ENCODE measurements around the gene APOBEC2. TPM values are rescaled to one million over a fixed set of nuclear protein-coding genes. Genes with fewer than 3 reads are reported as not detected.
A peak's percentile ranks its signal among the peaks of the same experiment; 100 is the strongest.

The APOBEC2 gene
- total RNA-seq, 1 donor from 2014 or later = not detected

DNA sequence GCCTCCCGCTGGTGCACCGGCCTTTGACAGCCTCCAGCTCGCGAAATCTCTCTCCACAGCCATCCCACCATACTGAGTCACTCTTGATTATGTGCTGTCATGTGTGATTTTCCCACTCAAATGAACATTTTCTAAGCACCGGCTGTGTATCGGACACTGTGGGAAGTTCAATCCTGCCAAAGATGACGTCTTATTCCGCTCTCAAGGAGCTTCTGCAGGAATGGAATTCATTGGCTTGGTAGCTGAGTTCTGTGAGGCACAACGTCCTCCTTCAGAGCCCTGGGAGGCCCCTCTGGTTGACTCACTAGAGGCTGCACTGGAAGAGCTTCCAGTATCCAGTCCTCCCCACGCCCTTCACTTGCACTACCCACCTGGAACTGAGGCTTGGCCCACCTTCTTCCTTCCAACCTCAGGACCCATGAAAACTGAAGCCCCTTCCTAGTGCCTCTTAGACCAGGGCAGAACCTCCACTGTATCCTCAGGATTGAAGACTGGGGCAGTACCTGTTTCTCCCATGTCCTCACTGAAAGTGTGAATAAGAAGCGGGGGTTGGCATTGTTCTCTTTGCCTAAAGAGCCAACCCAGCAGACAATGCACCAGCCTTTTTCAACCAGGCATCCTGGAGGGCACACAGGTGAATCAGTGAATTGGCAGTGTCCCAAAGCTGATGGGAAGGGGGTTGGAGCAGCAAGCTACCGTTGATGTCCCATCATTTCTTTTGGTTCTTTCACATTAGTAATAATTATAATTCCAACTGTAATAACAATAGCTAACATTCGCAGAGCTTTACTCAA, 15.7 kb upstream of the APOBEC2 start:
- DNase-seq (ENCODE audit: low spot score) = no peak

DNA sequence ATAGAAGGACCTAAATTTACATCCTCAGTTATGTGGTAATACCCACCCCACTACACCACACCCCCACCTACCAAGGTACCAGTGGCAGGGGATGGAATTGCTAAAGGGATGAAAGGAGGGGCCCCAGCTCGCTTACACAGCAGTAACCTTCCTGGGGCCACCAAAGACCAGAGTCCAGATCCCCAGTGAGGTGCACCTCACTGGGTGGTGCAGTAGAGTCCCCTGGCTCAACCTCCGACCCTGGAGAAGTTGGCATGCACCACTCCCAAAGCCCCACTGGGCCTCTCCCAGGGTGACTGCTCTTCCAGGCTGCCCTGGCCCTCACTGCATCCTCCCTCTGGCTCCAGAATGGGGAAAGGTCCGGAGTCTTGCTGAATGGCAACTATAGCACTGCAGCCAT, 14.8 kb upstream of the APOBEC2 start:
- DNase-seq (ENCODE audit: low spot score) = no peak

GRCh38 chr6:41039060-41039998, 13.7 kb upstream of the APOBEC2 start, which contains the start of gene UNC5CL:
Gene UNC5CL, minus strand, starts transcription at chr6:41039221. Its CDS starts 4,147 bp downstream, at chr6:41035074.
- DNase-seq (ENCODE audit: low spot score) = peak; percentile 80

- DNase-seq (ENCODE audit: low spot score) = peak; percentile 78
Observed at GRCh38 chr6:41040101-41040939, 12.7 kb upstream of the APOBEC2 start.

GRCh38 chr6:41040940-41041536, 12.0 kb upstream of the APOBEC2 start:
- no peak for DNase-seq (ENCODE audit: low spot score)

GRCh38 chr6:41042226-41043055, 10.6 kb upstream of the APOBEC2 start, which contains the start of gene TSPO2:
Gene TSPO2, plus strand, starts transcription at chr6:41042467. Its CDS starts 519 bp downstream, at chr6:41042986.
- no peak for DNase-seq (ENCODE audit: low spot score)

- no peak for DNase-seq (ENCODE audit: low spot score)
Observed at GRCh38 chr6:41043151-41043550, 9.9 kb upstream of the APOBEC2 start.

DNA sequence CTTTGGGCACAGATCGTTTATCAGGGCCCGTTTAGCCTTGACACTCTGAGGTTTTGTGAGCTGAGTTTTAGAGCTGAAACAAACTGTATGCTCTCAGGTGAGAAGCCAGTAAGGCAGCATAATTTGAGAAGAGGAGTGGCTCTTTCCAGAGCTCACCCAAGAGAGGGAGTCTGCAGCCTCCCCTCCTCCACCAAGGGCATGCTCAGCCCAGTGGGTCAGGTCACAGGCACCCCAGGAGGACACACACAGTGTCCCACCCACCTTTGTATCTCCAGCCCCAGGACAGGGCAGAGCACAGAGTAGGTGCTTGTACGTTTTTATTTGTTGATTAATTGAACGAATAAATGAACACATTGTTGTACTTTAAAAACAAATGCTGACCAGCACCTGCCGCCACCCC, 7.3 kb upstream of the APOBEC2 start:
- no peak for DNase-seq (ENCODE audit: low spot score)

- no peak for DNase-seq (ENCODE audit: low spot score)
Observed at GRCh38 chr6:41046084-41046483, 6.9 kb upstream of the APOBEC2 start.

- DNase-seq (ENCODE audit: low spot score) = no peak
Observed at GRCh38 chr6:41047306-41047705, 5.7 kb upstream of the APOBEC2 start.

DNA sequence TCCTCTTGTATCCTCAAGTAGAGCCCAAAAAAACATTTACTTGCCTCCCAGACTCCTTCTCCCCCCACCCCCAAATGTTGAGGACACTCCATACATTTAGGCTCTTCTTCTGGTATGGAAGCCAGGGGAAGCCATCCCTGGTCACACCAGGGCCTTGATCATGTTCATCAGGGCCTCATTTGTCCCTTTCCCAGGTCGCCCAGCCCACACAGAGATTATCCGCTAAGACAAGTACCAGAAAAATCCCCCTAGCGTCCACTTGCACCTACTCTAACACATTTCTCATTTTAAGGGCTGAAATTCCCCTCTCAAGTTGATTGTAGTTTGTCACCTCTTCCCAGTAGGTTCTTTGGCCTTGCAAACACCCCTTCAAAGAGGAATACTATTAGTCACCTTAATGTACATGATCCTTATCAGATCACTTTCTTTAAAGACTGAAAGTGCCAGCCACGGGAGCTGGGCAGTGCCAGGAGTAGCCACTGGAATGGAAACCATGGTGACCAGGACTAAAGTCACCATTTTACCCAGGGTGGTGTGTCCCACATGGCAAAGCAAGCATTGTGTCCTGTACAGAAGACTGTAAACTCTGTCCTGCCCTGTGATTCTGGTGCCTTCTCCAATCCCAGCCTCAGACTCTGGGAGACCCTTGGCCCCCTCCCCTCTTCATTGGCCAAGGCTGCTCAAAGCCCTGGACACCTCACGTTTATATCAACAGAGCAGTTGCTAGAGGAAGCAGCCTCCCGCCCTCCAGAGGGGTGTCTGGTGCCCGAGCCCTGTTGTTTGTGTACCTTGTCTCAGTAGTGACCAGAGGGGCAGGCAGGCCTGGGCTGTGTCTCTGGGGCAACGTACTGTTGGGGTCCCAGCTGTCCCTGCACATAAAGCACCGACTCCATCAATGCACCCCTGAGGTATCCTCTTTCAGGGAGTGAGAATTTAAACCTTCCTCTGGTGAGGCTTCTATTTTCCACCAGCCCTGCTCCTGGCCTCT, 5.0 kb upstream of the APOBEC2 start:
- DNase-seq (ENCODE audit: low spot score) = no peak

GRCh38 chr6:41049521-41049920, 3.5 kb upstream of the APOBEC2 start:
- no peak for DNase-seq (ENCODE audit: low spot score)

- no peak for DNase-seq (ENCODE audit: low spot score)
Observed at GRCh38 chr6:41049955-41050354, 3.0 kb upstream of the APOBEC2 start.

- DNase-seq (ENCODE audit: low spot score) = no peak
Observed at GRCh38 chr6:41050536-41050935, 2.5 kb upstream of the APOBEC2 start.

DNA sequence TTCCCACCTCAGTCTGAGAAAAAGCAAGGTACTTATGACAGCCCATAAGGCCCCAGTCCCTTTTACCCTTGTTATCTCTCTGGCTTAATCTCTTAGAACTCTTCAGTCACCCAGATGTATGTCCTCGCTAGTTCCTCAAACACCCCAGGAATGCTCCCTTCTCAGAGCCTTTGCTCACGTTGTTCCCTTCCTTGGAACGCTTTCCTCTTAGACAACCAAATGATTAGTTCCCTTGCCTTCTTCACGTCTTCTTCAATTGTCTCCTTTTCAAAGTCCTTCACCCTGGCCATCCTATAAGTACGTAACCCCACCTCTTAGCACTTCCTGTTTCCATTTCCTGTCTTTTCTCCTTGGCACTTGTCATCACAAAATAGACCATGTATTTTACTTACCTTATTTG, 1.1 kb upstream of the APOBEC2 start:
- DNase-seq (ENCODE audit: low spot score) = no peak

DNA sequence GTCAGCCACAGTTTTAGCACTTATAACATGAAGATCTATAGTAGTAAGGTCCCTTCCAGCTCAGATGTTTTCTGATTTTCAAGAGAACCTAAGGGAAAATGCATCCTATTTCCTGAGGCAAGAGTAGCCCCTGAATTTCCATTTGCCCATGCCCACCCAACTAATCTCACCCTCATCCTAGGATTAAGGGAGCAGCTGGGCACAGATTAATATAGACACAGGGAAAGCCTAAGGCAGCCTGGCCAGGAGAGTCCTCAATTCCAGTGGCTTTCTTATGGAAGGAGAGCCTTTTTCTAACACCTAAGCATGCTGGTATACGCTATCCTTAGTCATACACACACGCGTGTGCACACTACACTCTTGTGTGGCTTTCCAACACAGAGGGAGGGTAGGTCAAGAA, 1.5 kb downstream of the APOBEC2 start:
- no peak for DNase-seq (ENCODE audit: low spot score)

DNA sequence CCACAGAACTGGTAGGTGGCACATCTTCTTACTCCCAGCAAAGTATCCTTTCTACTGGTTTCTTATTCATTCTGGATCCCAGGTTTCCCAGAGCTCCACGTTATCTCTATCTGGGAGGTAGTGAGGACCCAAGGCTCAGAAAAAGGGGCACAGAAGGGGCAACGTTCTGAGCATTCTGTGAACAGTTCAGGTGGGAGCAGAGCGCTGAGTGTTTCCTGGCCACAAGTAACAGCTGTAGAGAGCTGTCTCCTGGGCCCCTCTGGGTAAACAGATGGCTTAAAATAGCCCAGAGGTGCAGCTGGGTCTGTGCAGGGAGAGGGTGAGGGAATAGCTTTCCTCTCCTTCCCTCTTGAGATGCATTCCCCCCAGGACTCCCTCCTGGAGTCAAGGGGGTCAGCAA, 2.1 kb downstream of the APOBEC2 start:
- no peak for DNase-seq (ENCODE audit: low spot score)

DNA sequence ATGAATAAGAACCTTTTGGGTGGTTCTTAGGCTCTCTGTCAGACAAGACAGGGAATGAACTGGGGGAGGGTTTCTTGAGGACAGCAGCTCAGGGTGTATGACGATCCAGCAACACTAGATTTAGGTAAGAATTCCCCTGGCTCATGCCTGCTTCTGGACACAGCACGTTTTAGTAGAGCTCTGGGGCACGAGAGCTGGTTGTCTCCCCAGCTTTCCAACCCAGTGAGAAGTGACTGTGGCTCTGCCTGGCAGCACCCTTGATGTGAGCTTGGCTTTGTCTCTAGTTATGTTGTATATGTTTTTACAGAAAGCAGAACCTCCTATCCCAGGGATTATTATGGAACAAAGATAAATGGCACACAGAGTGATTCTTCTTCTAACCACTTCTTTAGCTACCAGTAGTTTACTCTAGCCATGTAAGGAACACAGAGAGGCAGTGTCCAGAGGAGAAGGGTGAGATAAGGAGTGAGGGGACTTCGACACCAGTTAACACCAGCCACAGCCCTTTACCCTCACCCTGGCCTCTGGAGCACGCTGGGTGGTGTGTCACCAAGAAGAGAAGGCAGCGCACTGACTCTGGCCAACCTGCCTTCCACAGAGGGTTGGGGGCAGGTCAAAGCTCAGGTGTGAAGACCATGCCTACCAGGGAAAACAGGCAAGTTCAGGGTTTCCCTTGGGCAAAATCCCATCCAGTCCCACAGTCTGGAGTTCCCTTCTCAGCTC, 3.9 kb downstream of the APOBEC2 start:
- DNase-seq (ENCODE audit: low spot score) = no peak

Data from mucosa of gallbladder (tissue), 1 donor.